HG02678 (cell line): Measurements from ENCODE around the gene RANGAP1.
A peak's percentile ranks its signal among the peaks of the same experiment; 100 is the strongest.

Source experiments
- ATAC-seq: cut with Tn5 transposase; IDR thresholded peaks from one replicate; pipeline ENCODE4 v1.9.1; 2021; ENCODE audit warnings: mild to moderate bottlenecking, moderate library complexity; ENCODE audit not compliant: unreplicated experiment

RANGAP1 gene

DNA sequence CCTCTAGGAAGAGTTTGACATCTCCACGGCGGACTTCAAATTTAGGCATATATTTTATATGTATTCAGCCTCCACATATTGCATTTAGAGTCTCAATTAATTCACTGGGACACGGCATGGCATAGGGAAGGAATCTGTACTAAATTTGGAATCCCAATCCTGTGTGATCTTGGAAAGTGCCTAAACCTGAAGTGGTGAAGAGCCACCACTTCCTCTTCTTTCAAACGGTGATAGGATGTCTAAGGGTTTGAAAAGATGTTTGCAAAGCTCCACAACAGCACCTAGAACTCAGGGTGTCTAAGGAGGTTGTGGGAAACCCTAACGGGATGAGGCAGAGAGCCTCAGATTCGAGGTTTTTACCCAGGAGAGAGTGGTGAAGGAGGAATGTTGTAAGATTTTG lies 81.9 kb downstream of the RANGAP1 start:
- ATAC-seq, result no peak

DNA sequence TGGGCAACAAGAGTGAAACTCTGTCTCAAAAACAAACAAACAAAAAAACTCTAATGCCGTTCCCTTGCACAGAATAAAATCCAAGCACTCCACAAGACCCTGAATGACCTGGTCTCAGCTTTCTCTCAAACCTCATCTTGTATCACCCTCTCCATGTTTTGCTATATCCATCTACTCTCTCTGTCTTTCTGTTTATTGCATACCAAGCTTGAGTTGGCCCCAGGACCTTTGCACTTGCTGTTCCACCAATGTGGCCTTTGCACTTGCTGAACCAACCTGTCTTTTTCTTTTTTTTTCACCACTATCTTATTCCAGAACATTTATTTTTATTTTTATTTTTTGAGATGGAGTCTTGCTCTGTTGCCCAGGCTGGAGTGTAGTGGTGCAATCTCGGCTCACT lies 82.9 kb downstream of the RANGAP1 start:
- ATAC-seq, result no peak

DNA sequence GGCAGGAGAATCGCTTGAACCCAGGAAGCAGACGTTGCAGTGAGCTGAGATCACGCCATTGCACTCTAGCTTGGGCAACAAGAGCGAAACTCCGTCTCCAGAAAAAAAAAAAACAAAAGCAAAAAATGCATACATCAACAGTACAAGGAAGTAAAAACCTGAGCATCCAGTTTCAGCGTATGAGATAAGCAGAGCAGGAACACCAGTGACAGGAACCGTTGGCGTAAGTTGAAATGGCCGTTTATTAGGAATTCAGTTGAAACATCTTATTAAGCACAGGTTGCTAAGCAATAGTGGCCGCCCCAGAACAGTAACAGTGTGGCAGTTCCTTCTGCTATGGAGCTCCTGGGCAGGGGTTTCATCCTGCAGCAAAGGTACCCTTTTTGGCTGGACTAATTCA lies 84.8 kb downstream of the RANGAP1 start:
- ATAC-seq, result no peak

DNA sequence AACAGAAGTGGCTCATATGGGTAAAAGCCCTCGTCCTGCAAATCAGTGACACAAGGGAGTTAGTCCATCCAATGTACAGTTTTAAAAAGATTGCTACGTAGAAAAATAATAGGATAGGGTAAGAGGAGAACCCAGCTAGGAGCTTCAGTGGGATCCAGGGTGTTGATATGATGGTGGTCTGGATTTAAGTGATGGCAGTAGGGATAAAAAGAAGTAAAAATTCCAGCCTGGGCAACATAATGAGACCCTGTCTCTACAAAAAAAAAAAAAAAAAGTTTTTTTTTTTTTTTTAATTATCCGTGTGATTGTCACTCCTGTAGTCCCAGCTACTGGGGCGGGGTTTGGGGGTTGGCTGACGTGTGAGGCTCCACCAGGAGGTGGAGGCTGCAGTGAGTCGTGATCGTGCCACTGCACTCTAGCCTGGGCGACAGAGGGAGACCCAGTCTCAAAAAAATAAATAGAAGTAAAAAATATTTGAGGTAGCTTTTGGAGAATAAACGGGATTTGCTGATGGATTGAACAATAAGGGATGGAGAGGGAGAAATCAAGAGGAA lies 87.9 kb downstream of the RANGAP1 start:
- ATAC-seq, result no peak

DNA sequence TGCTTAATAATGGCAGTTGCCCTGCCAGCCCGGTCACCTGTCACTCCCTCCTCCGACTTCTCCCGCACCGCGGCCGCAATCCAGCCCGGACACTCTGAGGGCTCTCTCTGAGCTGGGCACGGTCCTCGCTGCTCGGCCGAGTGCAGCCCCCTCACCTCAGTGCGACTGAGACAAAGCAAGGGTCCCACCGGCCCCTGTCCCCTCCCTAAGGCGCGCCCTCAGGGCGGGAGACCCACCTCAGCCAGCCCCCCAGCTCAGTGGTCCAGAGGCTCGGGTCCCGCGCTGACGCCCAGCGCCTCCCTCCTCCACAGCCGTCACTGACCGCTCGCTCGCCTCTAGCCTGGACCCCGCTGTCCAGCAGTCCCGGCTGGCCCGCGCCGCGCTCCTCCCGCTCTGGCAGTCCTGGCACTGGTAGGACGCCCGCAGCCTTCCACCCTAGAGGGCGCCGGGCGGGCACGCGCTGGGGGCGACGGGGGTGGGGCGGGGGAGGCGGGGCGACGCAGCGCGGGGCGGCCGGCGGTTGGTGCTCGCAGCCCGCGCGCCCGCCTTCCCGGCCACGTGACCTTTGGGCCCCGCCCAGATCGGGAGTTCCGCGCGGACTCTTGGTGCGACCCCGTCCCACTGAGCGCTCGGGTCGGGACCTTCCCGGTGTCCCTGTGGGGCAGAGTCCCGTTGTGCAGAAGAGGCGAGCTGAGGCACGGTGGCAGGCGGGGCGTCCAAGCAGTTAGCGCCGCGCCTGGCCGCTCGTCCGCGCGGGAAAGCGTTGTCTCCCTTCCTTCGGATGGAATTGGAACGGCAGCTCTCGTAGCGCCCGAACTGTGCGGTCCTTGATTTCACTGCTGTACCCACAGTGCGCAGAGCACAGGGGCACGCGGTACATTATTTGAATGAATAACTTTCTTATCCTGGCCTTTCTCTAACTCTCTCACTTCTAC lies 88.7 kb downstream of the RANGAP1 start:
- peak; percentile 89 for ATAC-seq
